Retina (tissue), 1 donor: Measurements from ENCODE around the gene SGPL1.
"Not testable (repeated sequence)": the region's sequence is repeated elsewhere in the genome, so short reads cannot be mapped to it uniquely, and the experiment has no call there.

Experiments
- DNase-seq: peaks from one replicate; pipeline ENCODE4 v3.0.0-alpha.2; 2016

The SGPL1 gene, protein sequence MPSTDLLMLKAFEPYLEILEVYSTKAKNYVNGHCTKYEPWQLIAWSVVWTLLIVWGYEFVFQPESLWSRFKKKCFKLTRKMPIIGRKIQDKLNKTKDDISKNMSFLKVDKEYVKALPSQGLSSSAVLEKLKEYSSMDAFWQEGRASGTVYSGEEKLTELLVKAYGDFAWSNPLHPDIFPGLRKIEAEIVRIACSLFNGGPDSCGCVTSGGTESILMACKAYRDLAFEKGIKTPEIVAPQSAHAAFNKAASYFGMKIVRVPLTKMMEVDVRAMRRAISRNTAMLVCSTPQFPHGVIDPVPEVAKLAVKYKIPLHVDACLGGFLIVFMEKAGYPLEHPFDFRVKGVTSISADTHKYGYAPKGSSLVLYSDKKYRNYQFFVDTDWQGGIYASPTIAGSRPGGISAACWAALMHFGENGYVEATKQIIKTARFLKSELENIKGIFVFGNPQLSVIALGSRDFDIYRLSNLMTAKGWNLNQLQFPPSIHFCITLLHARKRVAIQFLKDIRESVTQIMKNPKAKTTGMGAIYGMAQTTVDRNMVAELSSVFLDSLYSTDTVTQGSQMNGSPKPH

GRCh38 chr10:70815504-70816219 is at the start of gene SGPL1:
Gene SGPL1 (plus strand): TSS chr10:70815948. CDS start chr10:70816854, 906 bp downstream.
- peak; percentile 92 for DNase-seq

GRCh38 chr10:70768026-70768685 is 47.6 kb upstream of the SGPL1 start:
- not testable (repeated sequence) for DNase-seq

GRCh38 chr10:70769121-70769520 is 46.6 kb upstream of the SGPL1 start:
- no peak for DNase-seq

DNA sequence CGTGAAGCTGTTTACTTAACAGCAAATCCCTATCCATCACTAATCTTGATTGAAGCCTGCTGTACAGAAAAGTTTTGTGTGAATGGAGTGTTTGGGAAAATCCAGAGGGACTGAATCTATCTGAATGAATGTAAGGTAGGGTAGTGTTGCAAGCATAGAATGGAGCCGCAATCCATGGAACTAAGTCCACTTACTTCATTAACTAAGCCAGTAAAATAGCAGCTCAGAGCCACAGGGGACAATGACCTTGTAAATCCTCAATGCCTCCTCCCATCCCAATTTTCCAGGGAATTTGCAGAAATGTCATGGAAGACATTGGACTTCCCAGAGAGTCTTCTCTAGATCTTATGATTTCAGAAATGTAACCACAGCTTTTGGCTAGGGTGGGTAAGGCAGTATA is 45.7 kb upstream of the SGPL1 start:
- DNase-seq, result no peak

GRCh38 chr10:70770516-70770915 is 45.2 kb upstream of the SGPL1 start:
- not testable (repeated sequence) for DNase-seq

- no peak for DNase-seq
Measured at GRCh38 chr10:70771311-70772194, 44.2 kb upstream of the SGPL1 start.

DNA sequence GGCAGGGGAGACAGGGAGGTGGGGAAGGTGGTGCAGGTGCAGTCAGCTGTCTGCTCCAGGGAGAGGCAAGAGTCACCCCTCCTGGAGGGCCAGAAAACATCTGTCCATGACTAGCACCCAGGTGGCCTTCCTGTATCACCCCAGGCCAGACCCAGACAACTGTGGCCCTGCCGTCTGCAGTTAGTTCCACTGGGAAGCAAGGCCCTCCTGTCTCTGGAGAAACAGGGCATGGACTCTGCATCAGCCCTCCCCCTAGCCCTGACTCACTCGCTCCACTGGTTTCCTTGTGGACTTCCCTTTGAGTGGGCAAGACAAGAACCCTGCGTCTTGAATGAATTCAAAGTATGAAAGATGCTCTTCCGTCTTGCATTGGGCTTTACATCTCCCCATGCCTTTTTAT is 43.1 kb upstream of the SGPL1 start:
- DNase-seq, result no peak

GRCh38 chr10:70773461-70773860 is 42.3 kb upstream of the SGPL1 start:
- DNase-seq, result no peak

DNA sequence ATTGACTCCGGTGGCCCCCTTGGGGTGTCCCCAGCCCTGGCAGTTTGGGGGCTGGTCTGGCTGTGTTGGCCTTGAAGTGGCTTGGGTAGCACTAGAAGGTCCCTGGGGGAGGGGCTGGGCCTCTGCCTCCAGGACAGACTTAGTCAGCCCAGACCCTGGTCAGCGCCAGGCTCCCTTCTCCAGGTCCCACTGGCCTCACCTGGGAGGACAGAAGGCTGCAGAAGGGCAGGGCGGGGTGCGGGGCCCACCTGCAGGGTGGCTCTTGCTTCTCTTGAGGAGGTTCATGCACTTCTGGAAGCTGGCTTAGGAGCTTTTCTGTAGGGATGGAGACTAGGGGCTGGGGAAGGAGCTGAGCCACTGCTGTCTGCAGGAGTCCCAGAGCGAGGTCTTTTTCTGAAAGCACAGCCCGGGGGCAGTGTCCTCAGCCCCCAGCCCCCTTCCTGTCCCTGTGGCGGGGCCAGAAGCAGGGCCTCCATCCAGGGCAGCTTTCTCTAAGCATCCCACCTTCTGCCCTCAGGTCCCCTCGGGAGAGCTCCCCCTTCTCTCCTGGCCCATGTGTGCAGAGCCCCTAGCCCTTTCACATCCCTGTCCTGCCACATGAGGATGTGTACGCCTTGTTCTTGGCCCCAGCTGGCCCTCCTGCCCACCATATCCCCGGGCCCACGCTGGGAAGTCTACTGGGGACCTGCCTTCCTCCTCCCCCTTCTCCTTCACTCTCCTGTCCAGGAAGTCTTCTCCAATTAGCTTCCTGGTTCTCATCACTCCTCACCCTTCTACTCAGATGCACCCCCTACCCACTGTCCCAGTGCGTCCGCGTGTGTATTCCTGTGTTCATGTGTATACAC is 41.6 kb upstream of the SGPL1 start:
- no peak for DNase-seq

- DNase-seq, result no peak
Measured at GRCh38 chr10:70774810-70775678, 40.7 kb upstream of the SGPL1 start.

- DNase-seq, result no peak
Measured at GRCh38 chr10:70775679-70776454, 39.9 kb upstream of the SGPL1 start.

DNA sequence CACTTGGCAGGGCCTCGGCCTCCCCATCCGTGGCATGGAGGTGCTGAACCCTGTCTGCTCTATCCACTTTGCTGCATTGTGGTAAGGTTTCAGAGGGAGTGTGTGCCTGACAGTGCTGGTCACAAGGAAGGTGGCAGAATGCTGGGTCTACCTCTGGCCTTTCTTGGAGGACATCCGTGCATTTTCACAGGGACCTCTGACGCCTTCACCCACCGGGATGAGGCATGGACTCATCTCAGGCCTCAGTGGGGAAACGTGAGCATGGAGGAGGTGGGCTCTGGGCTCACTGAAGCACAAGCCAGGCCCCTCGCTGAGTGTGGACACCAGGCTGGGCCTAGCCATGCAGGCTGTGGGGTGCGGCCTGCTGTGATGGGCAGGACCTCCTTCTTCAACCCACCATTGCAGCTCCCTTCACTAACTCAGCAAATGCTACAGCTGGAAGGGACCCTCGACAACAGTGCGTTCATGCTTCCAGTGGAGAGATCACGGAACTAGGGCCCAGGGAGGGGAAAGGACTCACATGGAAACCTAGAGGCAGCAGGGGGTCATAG is 39.2 kb upstream of the SGPL1 start:
- DNase-seq, result no peak

DNA sequence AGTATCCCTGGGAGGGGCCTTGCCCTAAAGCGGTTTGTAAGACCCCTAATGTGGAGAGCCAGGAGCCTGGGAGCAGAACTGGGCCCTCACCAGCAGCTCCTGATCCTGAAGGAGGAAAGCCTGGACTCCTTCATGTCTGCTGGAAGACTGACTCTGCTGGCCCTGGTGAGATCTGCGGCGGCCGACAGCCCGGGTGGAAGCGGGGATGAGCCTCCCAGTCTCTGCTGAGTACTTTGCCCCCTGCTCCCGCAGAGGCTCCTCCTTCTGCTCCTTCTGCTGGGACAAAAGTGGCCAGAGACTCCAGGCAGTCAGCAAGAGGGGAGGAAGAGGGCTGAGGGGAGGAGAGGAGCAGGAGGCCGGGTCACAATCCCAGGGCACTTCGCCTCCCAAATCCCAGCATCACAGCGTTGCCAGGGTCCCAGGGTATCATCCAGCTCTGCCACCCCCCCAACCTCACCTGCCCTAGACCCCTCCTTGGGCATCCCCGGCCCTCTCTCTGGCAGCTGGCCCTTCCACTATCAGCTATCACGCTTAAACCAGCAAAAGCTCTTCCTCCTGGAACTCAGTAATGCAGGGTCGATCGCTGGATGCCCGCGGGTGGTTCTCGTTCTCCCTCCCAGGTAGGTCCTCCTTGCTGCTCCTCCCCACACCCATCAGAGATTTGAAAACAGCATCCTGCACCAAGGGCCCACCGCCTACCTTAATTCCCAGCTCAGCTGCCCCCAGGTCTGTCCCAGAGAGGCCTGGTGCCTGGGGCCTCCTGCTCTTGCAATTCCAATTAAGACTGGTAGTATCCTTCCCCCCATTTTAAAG is 38.5 kb upstream of the SGPL1 start:
- DNase-seq, result no peak

DNA sequence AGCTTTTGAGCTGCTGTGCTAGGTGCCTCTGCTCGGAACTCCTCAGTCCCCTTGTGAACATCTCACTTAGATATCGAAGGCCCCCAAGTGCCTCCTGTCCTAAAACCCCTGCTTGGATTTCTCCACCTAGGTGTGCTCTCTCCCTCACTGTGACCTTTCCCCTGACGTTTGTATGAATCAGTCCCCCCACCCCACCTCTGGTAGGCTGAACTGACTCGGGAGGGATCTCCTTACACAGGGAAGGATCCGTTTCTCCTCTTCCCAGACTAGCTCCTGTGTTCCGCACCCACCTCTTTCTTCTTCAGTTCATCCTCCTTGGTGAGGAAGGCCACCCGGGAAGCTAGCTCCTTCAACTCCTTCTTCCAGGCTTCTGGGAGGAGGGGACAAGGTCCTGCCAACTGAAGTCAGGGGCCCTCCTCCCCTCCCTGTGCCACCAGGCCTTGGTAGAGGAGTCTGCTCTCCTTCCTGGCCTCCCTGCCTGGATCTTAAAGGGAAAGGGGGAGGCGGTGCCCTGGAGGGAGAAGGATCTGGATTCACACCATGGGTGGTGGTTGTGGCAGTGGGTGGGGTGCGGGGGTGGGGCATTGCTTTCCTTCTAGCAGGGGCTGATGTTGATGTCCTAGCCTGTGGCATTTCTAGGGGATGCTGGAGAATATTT is 37.4 kb upstream of the SGPL1 start:
- no peak for DNase-seq

- DNase-seq, result no peak
Measured at GRCh38 chr10:70779088-70779487, 36.7 kb upstream of the SGPL1 start.

GRCh38 chr10:70779511-70780369 is 36.0 kb upstream of the SGPL1 start:
- DNase-seq, result no peak

DNA sequence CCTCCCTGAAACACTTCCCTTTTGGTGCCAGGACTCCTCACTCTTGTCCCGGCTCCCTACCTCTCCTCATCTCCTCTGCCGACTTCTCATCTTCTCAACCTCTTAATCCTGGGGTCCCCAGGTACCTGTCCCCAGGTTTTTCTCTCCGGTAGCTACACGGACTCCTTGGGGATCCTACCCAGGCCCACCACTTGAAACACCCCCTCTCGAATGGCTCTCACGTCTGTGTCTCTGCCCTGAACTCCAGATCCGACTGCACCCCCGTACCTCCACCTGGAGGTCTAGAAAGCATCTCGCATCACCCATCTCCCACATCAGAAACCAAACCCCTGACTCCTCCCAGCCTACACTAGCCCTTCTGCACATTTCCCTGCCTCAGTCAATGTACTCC is 35.4 kb upstream of the SGPL1 start:
- no peak for DNase-seq
